Lung (tissue), 12 donors: ENCODE measurements around the gene FOXA3. TPM values are rescaled to one million over a fixed set of nuclear protein-coding genes. Genes with fewer than 3 reads are reported as not detected.

Experiments used
- ATAC-seq: fragments of 200-7000 bp; cut with Tn5 transposase; one replicate; pipeline ENCODE4 v1.9.1; 2020; ENCODE audit warnings: moderate number of reproducible peaks; ENCODE audit not compliant: insufficient read depth, low FRiP score
- DNase-seq, 3 donors: peaks; one replicate each; pipeline ENCODE4 v3.0.0-alpha.2; 2013 to 2017
- H3K27ac ChIP-seq, 2 donors: one replicate each; pipeline ENCODE4 v1.5.1; 2013; ENCODE audit warnings: mild to moderate bottlenecking in 2 of 2, moderate library complexity in 2 of 2, control low read depth in 1 of 2, inconsistent platforms in 1 of 2, low read depth in 1 of 2, low read length in 1 of 2
- H3K27me3 ChIP-seq, 3 donors: one replicate each; pipeline ENCODE4 v1.5.1; 2013; ENCODE audit warnings: low read length in 2 of 3; ENCODE audit not compliant: control insufficient read depth in 3 of 3, insufficient read depth in 3 of 3
- H3K36me3 ChIP-seq, 4 donors: one replicate each; pipeline ENCODE4 v1.5.1; 2013; ENCODE audit warnings: low read length in 4 of 4, mild to moderate bottlenecking in 1 of 4, moderate library complexity in 1 of 4; ENCODE audit not compliant: control insufficient read depth in 4 of 4, insufficient read depth in 4 of 4
- H3K4me1 ChIP-seq, 5 donors: one replicate each; pipeline ENCODE4 v1.5.1; 2013; ENCODE audit warnings: low read length in 5 of 5, mild to moderate bottlenecking in 2 of 5, moderate library complexity in 1 of 5; ENCODE audit not compliant: control insufficient read depth in 5 of 5, insufficient read depth in 5 of 5
- H3K4me3 ChIP-seq: one replicate; pipeline ENCODE4 v1.5.1; 2013; ENCODE audit warnings: mild to moderate bottlenecking, control low read depth, moderate library complexity
- H3K9ac ChIP-seq, 2 donors: one replicate each; pipeline ENCODE4 v1.5.1; 2013; ENCODE audit warnings: low read length in 2 of 2, control low read depth in 1 of 2; ENCODE audit not compliant: insufficient read depth in 1 of 2
- H3K9me3 ChIP-seq, 4 donors: one replicate each; pipeline ENCODE4 v1.5.1; 2013; ENCODE audit warnings: low read length in 3 of 4, mild to moderate bottlenecking in 1 of 4, moderate library complexity in 1 of 4; ENCODE audit not compliant: control insufficient read depth in 4 of 4, insufficient read depth in 3 of 4
- CTCF ChIP-seq: IDR thresholded peaks from 2 replicates; pipeline ENCODE4 v1.5.1; 2012; ENCODE audit warnings: mild to moderate bottlenecking; ENCODE audit errors: control extremely low read depth, extremely low read depth
- WGBS, 2 donors: extraction: QIAGEN DNeasy Blood & Tissue Kit; methylation state at CpG; one replicate each; pipeline ENCODE4 v1.1.7; 2013; 5-methylcytosine and 5-hydroxymethylcytosine counted together
- polyA plus RNA-seq, 2 donors: library from polyadenylated mRNA; stranded (reverse); fragments of 200-250 nt; gene quantifications; one replicate each; pipeline ENCODE4 v1.2.1, GENCODE V29; 2013
- total RNA-seq, 2 donors: library from RNA; depleted of rRNA in 1 of 2; stranded (reverse); fragments of >200 nt in 1 of 2; gene quantifications; one replicate each; pipeline ENCODE4 v1.2.1, GENCODE V29; 2014 to 2021
- donor health status: control.
- donor health status: control.
- donor health status: Bipolar disorder and iron deficiency.
- donor health status: healthy.
- donor health status: DM: yes; HTN: yes; CAD: no.

Gene FOXA3
- total and polyA plus RNA-seq, 4 donors, result 0.43 to 0.68 (median 0.51) TPM

GRCh38 chr19:45822716-45823115 is 41.4 kb upstream of the FOXA3 start:
- no peak for ATAC-seq
- no peak overlapping the region for H3K4me3 ChIP-seq
- no peak overlapping the region for H3K9ac ChIP-seq
- H3K27me3 ChIP-seq, result no peaks in the 10 kb centered on the region
- peaks cover 15 to 83% (median 26%) of the 10 kb centered on the region in 4 donors for H3K36me3 ChIP-seq
- TF ChIP-seq CTCF, result no peak
- H3K9me3 ChIP-seq, result no peaks in the 10 kb centered on the region
- no peaks in the 10 kb centered on the region for H3K4me1 ChIP-seq
- H3K27ac ChIP-seq, result no peak overlapping the region
- WGBS, 2 donors, result 88 to 93% methylated on average over 5 of the region's 5 CpGs
- DNase-seq, result no peak

- WGBS, 2 donors, result 97% methylated on average over 12 of the region's 12 CpGs
- no peak for DNase-seq
These were observed 40.9 kb upstream of the FOXA3 start for GRCh38 chr19:45823182-45823581.

GRCh38 chr19:45824041-45824471 is 40.1 kb upstream of the FOXA3 start:
- Histone ChIP-seq H3K9me3 (no peaks in the 10 kb centered on the region), H3K4me3 (no peak overlapping the region), H3K27me3 (no peaks in the 10 kb centered on the region), H3K9ac (no peak overlapping the region), H3K27ac (no peak overlapping the region), H3K36me3 (peaks cover 22 to 89% (median 32%) of the 10 kb centered on the region in 4 donors), H3K4me1 (no peaks in the 10 kb centered on the region)
- WGBS, 2 donors, result 61 to 81% methylated on average over 12 of the region's 12 CpGs
- no peak for DNase-seq
- ATAC-seq, result no peak
- no peak for TF ChIP-seq CTCF

More at GRCh38 chr19:45823182-45823581, 40.9 kb upstream of the FOXA3 start:
- Histone ChIP-seq H3K4me1 (no peaks in the 10 kb centered on the region), H3K27ac (no peak overlapping the region), H3K27me3 (no peaks in the 10 kb centered on the region), H3K9ac (no peak overlapping the region), H3K9me3 (no peaks in the 10 kb centered on the region), H3K4me3 (no peak overlapping the region), H3K36me3 (peaks cover 18 to 84% (median 27%) of the 10 kb centered on the region in 4 donors)
- ATAC-seq, result no peak
- no peak for TF ChIP-seq CTCF
